ENCODE results near the gene TIGD6. TPM values are rescaled to one million over a fixed set of nuclear protein-coding genes. Genes with fewer than 3 reads are reported as not detected.

Gene TIGD6
- total and polyA plus RNA-seq, 2 donors (not counting 3 experiments of a cell fraction or from before 2014, with no cell fraction given), result 3.6 to 5.4 TPM

DNA sequence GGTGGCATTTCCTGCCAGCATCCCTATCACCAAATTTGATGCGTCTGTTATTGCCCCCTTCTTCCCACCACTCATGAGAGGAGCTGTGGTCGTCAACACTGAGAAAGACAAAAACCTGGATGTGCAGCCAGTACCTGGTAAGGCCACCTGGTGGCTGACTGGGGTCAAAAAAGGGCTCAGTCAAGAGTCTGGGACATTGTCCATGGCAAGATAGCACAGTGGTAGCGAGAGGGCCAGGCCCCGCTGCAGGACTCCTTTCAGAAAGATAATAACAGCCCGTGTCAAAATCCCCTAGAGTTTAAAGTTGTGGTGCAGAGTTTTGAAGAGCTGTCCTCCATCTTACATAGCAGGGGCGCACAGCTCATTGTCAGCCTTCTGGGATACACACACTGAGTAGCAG lies 45.1 kb upstream of the TIGD6 start:
- H3K27ac ChIP-seq (ENCODE audit: insufficient read depth, low read depth, low read length), result no peak overlapping the region
- POLR2A ChIA-PET, result no interaction called here
- H3K9me3 ChIP-seq (replicated peaks; ENCODE audit: control insufficient read depth, insufficient read depth, low read length), result no peaks in the 10 kb centered on the region

More for the DNA sequence above, 45.1 kb upstream of the TIGD6 start:
- intact Hi-C loops (cut with micrococcal nuclease), result no loop called here
- Histone ChIP-seq H3K9ac (replicated peaks; ENCODE audit: extremely low read depth, insufficient read depth, low read length) (no peak overlapping the region), H3K4me2 (ENCODE audit: insufficient read depth, low read length) (no peak overlapping the region), H3K4me3 (replicated peaks in 1 of 3; ENCODE audit: insufficient read depth in 1 of 3, low read depth in 1 of 3, low read length in 3 of 3) (no peak overlapping the region), H3K79me2 (ENCODE audit: control insufficient read depth, insufficient read depth, low read length) (no peaks in the 10 kb centered on the region), H4K20me1 (replicated peaks; ENCODE audit: control insufficient read depth, extremely low read depth, insufficient read depth, low read length) (no peaks in the 10 kb centered on the region), H3K9me1 (replicated peaks; ENCODE audit: control insufficient read depth, extremely low read depth, insufficient read depth, low read length) (no peaks in the 10 kb centered on the region), H3K4me1 (ENCODE audit: control insufficient read depth, extremely low read depth, insufficient read depth, low read length) (peaks cover 30% of the 10 kb centered on the region), H2AFZ (ENCODE audit: low read depth, low read length) (no peak overlapping the region), H3K36me3 (ENCODE audit: control insufficient read depth in 2 of 2, extremely low read depth in 1 of 2, insufficient read depth in 2 of 2, low read length in 2 of 2) (peaks cover 23 to 57% of the 10 kb centered on the region in 2 experiments), H3K27me3 (ENCODE audit: control insufficient read depth in 2 of 2, insufficient read depth in 2 of 2, low read length in 2 of 2) (no peaks in the 10 kb centered on the region)
- no TSS peak for BruUV-seq (replicated peaks)
- dilution Hi-C loops (cut with MboI; ENCODE audit: extremely low pct_ligation_motif_present, low sequenced_read_pairs), result no loop called here
- no peak for FAIRE-seq
- TF ChIP-seq, protein P1, sequence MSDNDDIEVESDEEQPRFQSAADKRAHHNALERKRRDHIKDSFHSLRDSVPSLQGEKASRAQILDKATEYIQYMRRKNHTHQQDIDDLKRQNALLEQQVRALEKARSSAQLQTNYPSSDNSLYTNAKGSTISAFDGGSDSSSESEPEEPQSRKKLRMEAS (IDR thresholded peaks at IDR 0.05; ENCODE audit: insufficient read depth, insufficient read length), result no peak
- TF ChIP-seq JUN (IDR thresholded peaks at IDR 0.05; ENCODE audit: borderline replicate concordance, insufficient read depth, insufficient read length, low read depth), result no peak
- TF ChIP-seq MYC (IDR thresholded peaks at IDR 0.05; ENCODE audit: low read depth, low read length), result no peak
- TF ChIP-seq FOS (IDR thresholded peaks at IDR 0.05; ENCODE audit: borderline replicate concordance, insufficient read depth, low read length), result no peak
- TF ChIP-seq, protein P2, sequence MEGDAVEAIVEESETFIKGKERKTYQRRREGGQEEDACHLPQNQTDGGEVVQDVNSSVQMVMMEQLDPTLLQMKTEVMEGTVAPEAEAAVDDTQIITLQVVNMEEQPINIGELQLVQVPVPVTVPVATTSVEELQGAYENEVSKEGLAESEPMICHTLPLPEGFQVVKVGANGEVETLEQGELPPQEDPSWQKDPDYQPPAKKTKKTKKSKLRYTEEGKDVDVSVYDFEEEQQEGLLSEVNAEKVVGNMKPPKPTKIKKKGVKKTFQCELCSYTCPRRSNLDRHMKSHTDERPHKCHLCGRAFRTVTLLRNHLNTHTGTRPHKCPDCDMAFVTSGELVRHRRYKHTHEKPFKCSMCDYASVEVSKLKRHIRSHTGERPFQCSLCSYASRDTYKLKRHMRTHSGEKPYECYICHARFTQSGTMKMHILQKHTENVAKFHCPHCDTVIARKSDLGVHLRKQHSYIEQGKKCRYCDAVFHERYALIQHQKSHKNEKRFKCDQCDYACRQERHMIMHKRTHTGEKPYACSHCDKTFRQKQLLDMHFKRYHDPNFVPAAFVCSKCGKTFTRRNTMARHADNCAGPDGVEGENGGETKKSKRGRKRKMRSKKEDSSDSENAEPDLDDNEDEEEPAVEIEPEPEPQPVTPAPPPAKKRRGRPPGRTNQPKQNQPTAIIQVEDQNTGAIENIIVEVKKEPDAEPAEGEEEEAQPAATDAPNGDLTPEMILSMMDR (IDR thresholded peaks at IDR 0.05; ENCODE audit: extremely low read depth in 1 of 2, insufficient read depth in 1 of 2, low read depth in 1 of 2, low read length in 2 of 2), result no peak
- DNase-seq (ENCODE audit: low read depth, low spot score), result no peak
- CTCF ChIA-PET, result interaction anchor here (0.9 kb wide), 1 partner anchor 43 kb away, joined by 3 read pairs; no protein-coding TSS in a partner anchor
